ENCODE data around the gene SGCB. TPM values are rescaled to one million over a fixed set of nuclear protein-coding genes. Genes with fewer than 3 reads are reported as not detected.

The SGCB gene
- total and polyA plus RNA-seq, 2 of the 4 experiments (the other 2 are of a cell fraction): 16.3 to 24.0 TPM

DNA sequence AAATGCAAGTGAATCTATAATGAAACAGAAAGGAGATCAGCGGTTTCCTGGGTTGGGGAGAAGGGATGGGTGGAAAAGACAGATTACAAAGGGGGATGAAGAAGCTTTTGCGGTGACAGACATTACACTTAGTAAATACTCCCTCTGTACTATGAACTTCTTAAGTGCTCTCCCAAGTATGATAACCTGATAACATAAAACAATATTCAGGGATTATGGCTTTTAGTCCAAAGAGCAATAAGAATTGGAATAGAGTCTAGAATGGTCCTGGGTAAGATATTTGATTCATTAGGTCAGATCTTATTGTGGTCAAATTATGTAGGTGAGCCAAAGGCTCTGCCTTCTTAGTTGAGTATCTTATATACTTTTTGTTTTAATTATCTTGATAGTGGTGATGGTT lies 27.1 kb downstream of the SGCB start:
- no peaks in the 10 kb centered on the region for H4K20me1 ChIP-seq (ENCODE audit: insufficient read depth, low read length)
- no peak overlapping the region for H2AK9ac ChIP-seq (replicated peaks; ENCODE audit: low read depth, low read length, poor library complexity)
- no peak overlapping the region for H2AFZ ChIP-seq (replicated peaks; ENCODE audit: low read length, poor library complexity)
- TF ChIP-seq RCOR1 (IDR thresholded peaks at IDR 0.05; ENCODE audit: insufficient replicate concordance, low read length) (no peak), RAD21 (IDR thresholded peaks at IDR 0.05; ENCODE audit: low read length) (no peak), BHLHE40 (IDR thresholded peaks at IDR 0.05; ENCODE audit: low read depth, low read length) (no peak), CEBPB (IDR thresholded peaks at IDR 0.05; ENCODE audit: low read depth, low read length) (no peak), NFE2L2 (IDR thresholded peaks at IDR 0.05; ENCODE audit: low read depth, low read length) (no peak), MXI1 (IDR thresholded peaks at IDR 0.05; ENCODE audit: borderline replicate concordance, low read depth, low read length) (no peak), RFX5 (IDR thresholded peaks at IDR 0.05; ENCODE audit: low read depth, low read length) (no peak), CHD1 (IDR thresholded peaks at IDR 0.05; ENCODE audit: low read depth, low read length) (no peak), POLR2A (IDR thresholded peaks at IDR 0.05; ENCODE audit: low read depth, low read length) (no peak), FOS (IDR thresholded peaks at IDR 0.05; ENCODE audit: low read depth, low read length) (no peak), SMC3 (IDR thresholded peaks at IDR 0.05; ENCODE audit: low read depth, low read length) (no peak), MAFK (IDR thresholded peaks at IDR 0.05; ENCODE audit: low read depth, low read length) (no peak), MAZ (IDR thresholded peaks at IDR 0.05; ENCODE audit: borderline replicate concordance, low read depth, low read length) (no peak)
- TF ChIP-seq, protein P1, sequence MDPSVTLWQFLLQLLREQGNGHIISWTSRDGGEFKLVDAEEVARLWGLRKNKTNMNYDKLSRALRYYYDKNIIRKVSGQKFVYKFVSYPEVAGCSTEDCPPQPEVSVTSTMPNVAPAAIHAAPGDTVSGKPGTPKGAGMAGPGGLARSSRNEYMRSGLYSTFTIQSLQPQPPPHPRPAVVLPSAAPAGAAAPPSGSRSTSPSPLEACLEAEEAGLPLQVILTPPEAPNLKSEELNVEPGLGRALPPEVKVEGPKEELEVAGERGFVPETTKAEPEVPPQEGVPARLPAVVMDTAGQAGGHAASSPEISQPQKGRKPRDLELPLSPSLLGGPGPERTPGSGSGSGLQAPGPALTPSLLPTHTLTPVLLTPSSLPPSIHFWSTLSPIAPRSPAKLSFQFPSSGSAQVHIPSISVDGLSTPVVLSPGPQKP (IDR thresholded peaks at IDR 0.05; ENCODE audit: borderline replicate concordance, low read depth, low read length): no peak
- TF ChIP-seq, protein P2, sequence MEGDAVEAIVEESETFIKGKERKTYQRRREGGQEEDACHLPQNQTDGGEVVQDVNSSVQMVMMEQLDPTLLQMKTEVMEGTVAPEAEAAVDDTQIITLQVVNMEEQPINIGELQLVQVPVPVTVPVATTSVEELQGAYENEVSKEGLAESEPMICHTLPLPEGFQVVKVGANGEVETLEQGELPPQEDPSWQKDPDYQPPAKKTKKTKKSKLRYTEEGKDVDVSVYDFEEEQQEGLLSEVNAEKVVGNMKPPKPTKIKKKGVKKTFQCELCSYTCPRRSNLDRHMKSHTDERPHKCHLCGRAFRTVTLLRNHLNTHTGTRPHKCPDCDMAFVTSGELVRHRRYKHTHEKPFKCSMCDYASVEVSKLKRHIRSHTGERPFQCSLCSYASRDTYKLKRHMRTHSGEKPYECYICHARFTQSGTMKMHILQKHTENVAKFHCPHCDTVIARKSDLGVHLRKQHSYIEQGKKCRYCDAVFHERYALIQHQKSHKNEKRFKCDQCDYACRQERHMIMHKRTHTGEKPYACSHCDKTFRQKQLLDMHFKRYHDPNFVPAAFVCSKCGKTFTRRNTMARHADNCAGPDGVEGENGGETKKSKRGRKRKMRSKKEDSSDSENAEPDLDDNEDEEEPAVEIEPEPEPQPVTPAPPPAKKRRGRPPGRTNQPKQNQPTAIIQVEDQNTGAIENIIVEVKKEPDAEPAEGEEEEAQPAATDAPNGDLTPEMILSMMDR (conservative IDR thresholded peaks at IDR 0.05; ENCODE audit: low read depth, low read length): no peak
- TF ChIP-seq, protein P3, sequence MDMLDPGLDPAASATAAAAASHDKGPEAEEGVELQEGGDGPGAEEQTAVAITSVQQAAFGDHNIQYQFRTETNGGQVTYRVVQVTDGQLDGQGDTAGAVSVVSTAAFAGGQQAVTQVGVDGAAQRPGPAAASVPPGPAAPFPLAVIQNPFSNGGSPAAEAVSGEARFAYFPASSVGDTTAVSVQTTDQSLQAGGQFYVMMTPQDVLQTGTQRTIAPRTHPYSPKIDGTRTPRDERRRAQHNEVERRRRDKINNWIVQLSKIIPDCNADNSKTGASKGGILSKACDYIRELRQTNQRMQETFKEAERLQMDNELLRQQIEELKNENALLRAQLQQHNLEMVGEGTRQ (IDR thresholded peaks at IDR 0.05; ENCODE audit: low read depth, low read length): no peak
- H3K23ac ChIP-seq (ENCODE audit: low read depth, low read length): no peak overlapping the region
- no TSS peak for BruUV-seq (replicated peaks)
- no peak overlapping the region for H4K91ac ChIP-seq (ENCODE audit: insufficient read depth, low read depth, low read length)
- no peak overlapping the region for H3K9ac ChIP-seq (ENCODE audit: low read depth, low read length)
- no peak overlapping the region for H2AK5ac ChIP-seq (ENCODE audit: low read depth, low read length)
- no peak overlapping the region for H3K56ac ChIP-seq (ENCODE audit: extremely low read depth, insufficient read depth, low read length)
- no peak overlapping the region for H3K4ac ChIP-seq (ENCODE audit: low read depth, low read length)
- POLR2A ChIA-PET (ENCODE audit: unreplicated experiment): no interaction called here
- no peak overlapping the region for H2BK20ac ChIP-seq (ENCODE audit: low read depth, low read length)
- H3K9me3 ChIP-seq (ENCODE audit: control insufficient read depth, insufficient read depth, low read length): no peaks in the 10 kb centered on the region
- dilution Hi-C loops (cut with HindIII; ENCODE audit: low sequenced_read_pairs, unreplicated experiment): no loop called here
- intact Hi-C loops (cut with micrococcal nuclease): loop anchor here (10.0 kb wide), 1 partner anchor 56 kb away; no protein-coding TSS in a partner anchor
- CTCF ChIA-PET: interaction anchor here (0.6 kb wide), 1 partner anchor 1409 kb away, joined by 3 read pairs; no protein-coding TSS in a partner anchor
- DNase-seq: peak; percentile 10
- no peaks in the 10 kb centered on the region for H3K79me1 ChIP-seq (ENCODE audit: low read depth in 1 of 2, low read length in 2 of 2)
- no peak overlapping the region for H3K4me3 ChIP-seq (ENCODE audit: insufficient read depth, low read depth, low read length)
- no peak overlapping the region for H4K8ac ChIP-seq (ENCODE audit: low read depth in 2 of 2, low read length in 2 of 2)
- no peak overlapping the region for H3K4me2 ChIP-seq (ENCODE audit: low read depth, low read length)
- no peak overlapping the region for H3K14ac ChIP-seq (replicated peaks; ENCODE audit: low read depth, low read length)
- H3K36me3 ChIP-seq (ENCODE audit: control insufficient read depth, insufficient read depth, low read length): no peaks in the 10 kb centered on the region
- no peak overlapping the region for H4K5ac ChIP-seq (ENCODE audit: low read depth, low read length)
- H3K27ac ChIP-seq (ENCODE audit: insufficient read depth, low read length): no peak overlapping the region
- no peak overlapping the region for H2BK5ac ChIP-seq (ENCODE audit: low read depth, low read length, poor library complexity, severe bottlenecking)
- no peak for ATAC-seq (ENCODE audit: low read depth)
- in situ Hi-C loops (cut with MboI; ENCODE audit: low sequenced_read_pairs): no loop called here
- H3K4me1 ChIP-seq (ENCODE audit: control insufficient read depth, insufficient read depth, low read length): no peaks in the 10 kb centered on the region
- no peak overlapping the region for H3K18ac ChIP-seq (ENCODE audit: low read depth, low read length)
- WGBS, 2 experiments (ENCODE audit: extremely low coverage in 2 of 2, insufficient read length in 1 of 2): no CpG with 5 or more reads among the region's 2 CpGs
- no peaks in the 10 kb centered on the region for H3K9me1 ChIP-seq (ENCODE audit: insufficient read depth, low read length)
- H2BK15ac ChIP-seq (ENCODE audit: low read depth, low read length): no peak overlapping the region
- no peak overlapping the region for H2BK120ac ChIP-seq (ENCODE audit: low read depth, low read length)
- H3K27me3 ChIP-seq (ENCODE audit: control insufficient read depth, insufficient read depth, low read length): no peaks in the 10 kb centered on the region

Data from IMR-90 (cell line).